ENCODE data around the gene PER2. TPM values are rescaled to one million over a fixed set of nuclear protein-coding genes. Genes with fewer than 3 reads are reported as not detected.
A peak's percentile ranks its signal among the peaks of the same experiment; 100 is the strongest.

The PER2 gene
- total and polyA plus RNA-seq, 10 donors, result 2.0 to 16.2 (median 12.0) TPM

- intact Hi-C loops (cut with DNase I; ENCODE audit: low total_unique reads), result no loop called here
- Histone ChIP-seq H3K27me3 (replicated peaks in 1 of 7) (peaks cover 0 to 39% (median 13%) of the 10 kb centered on the region in 7 donors), H3K27ac (peak overlapping the region in 6 of 8 donors; percentile 32 to 74 (median 60)), H3K36me3 (peaks cover 0 to 37% (median 15%) of the 10 kb centered on the region in 6 donors), H3K9me3 (no peaks in the 10 kb centered on the region), H3K4me3 (no peak overlapping the region), H3K4me1 (peaks cover 11 to 50% (median 36%) of the 10 kb centered on the region in 6 donors)
- peak; percentile 72 for DNase-seq
- TF ChIP-seq CTCF (IDR thresholded peaks at IDR 0.05 in 8 of 11, conservative IDR thresholded peaks at IDR 0.05 in 3 of 11) (no peak), POLR2A (IDR thresholded peaks at IDR 0.05) (no peak), POLR2AphosphoS5 (IDR thresholded peaks at IDR 0.05) (peak; percentile 24 to 74 (median 60))
- WGBS, 5 donors, result 52 to 74% (median 73%) methylated on average over 6 to 7 of the region's 7 CpGs
These were observed 45.5 kb downstream of the PER2 start for GRCh38 chr2:238242731-238243495.

- Histone ChIP-seq H3K4me1 (peaks cover 11 to 50% (median 36%) of the 10 kb centered on the region in 6 donors), H3K4me3 (no peak overlapping the region), H3K27me3 (replicated peaks in 1 of 7) (peaks cover 0 to 48% (median 13%) of the 10 kb centered on the region in 7 donors), H3K27ac (peak overlapping the region in 5 of 8 donors; percentile 52 to 74 (median 61)), H3K36me3 (peaks cover 0 to 27% (median 12%) of the 10 kb centered on the region in 6 donors), H3K9me3 (no peaks in the 10 kb centered on the region)
- intact Hi-C loops (cut with DNase I; ENCODE audit: low total_unique reads), result no loop called here
- WGBS, 5 donors, result 76 to 83% (median 78%) methylated on average over 2 of the region's 2 CpGs
- TF ChIP-seq POLR2A (IDR thresholded peaks at IDR 0.05), result no peak
- TF ChIP-seq POLR2AphosphoS5 (IDR thresholded peaks at IDR 0.05), result no peak
- no peak for TF ChIP-seq CTCF (IDR thresholded peaks at IDR 0.05 in 8 of 11, conservative IDR thresholded peaks at IDR 0.05 in 3 of 11)
- DNase-seq, result no peak
These were observed 46.4 kb downstream of the PER2 start for GRCh38 chr2:238241970-238242369.

- H3K36me3 ChIP-seq, result peaks cover 0 to 18% (median 11%) of the 10 kb centered on the region in 6 donors
- TF ChIP-seq POLR2A (IDR thresholded peaks at IDR 0.05), result no peak
- no peak for TF ChIP-seq CTCF (IDR thresholded peaks at IDR 0.05 in 8 of 11, conservative IDR thresholded peaks at IDR 0.05 in 3 of 11)
- peak in 1 of 3 donors; percentile 13 for TF ChIP-seq POLR2AphosphoS5 (IDR thresholded peaks at IDR 0.05)
- peaks cover 0 to 58% (median 13%) of the 10 kb centered on the region in 7 donors for H3K27me3 ChIP-seq (replicated peaks in 1 of 7)
- no peaks in the 10 kb centered on the region for H3K9me3 ChIP-seq
- DNase-seq, result peak; percentile 88
- WGBS, 5 donors, result 9 to 43% (median 13%) methylated on average over 14 to 71 of the region's 71 CpGs
- intact Hi-C loops (cut with DNase I; ENCODE audit: low total_unique reads), result no loop called here
- H3K4me1 ChIP-seq, result peaks cover 11 to 50% (median 36%) of the 10 kb centered on the region in 6 donors
- H3K27ac ChIP-seq, result no peak overlapping the region
- H3K4me3 ChIP-seq, result peak overlapping the region; percentile 64 to 90 (median 77)
These were observed 47.4 kb downstream of the PER2 start for GRCh38 chr2:238240757-238241711.
